Right lobe of liver (tissue), 6 donors: ENCODE results near the gene MTRFR. TPM values are rescaled to one million over a fixed set of nuclear protein-coding genes. Genes with fewer than 3 reads are reported as not detected.

Experiments
- ATAC-seq, 4 donors: fragments of 200-7000 bp; cut with Tn5 transposase; one replicate each; pipeline ENCODE4 v1.9.1; 2020; ENCODE audit warnings: mild to moderate bottlenecking in 4 of 4, moderate library complexity in 4 of 4
- DNase-seq, 3 donors: peaks; one replicate each; pipeline ENCODE4 v3.0.0-alpha.2; 2020
- H3K27ac ChIP-seq, 3 donors: fragments of 200-600 bp; one replicate each; pipeline ENCODE4 v1.8.0; 2022
- H3K27me3 ChIP-seq, 2 donors: fragments of 200-600 bp; one replicate each; pipeline ENCODE4 v1.8.0; 2022
- H3K36me3 ChIP-seq, 4 donors: fragments of 200-600 bp; sonication (generic) in 1 of 4; one replicate each; pipeline versions ENCODE4 v1.5.1 to v1.8.0; 2017 to 2022; ENCODE audit warnings: control low read depth in 1 of 4
- H3K4me1 ChIP-seq, 4 donors: fragments of 200-600 bp; sonication (generic) in 1 of 4; one replicate each; pipeline versions ENCODE4 v1.5.1 to v1.8.0; 2017 to 2022; ENCODE audit warnings: control low read depth in 1 of 4
- H3K4me3 ChIP-seq, 3 donors: fragments of 200-600 bp; one replicate each; pipeline ENCODE4 v1.8.0; 2022
- H3K9me3 ChIP-seq, 4 donors: fragments of 200-600 bp; sonication (generic) in 1 of 4; one replicate each; pipeline versions ENCODE4 v1.5.1 to v1.8.0; 2017 to 2022; ENCODE audit warnings: control low read depth in 1 of 4
- POLR2A ChIP-seq: fragments of 450-650 bp; IDR thresholded peaks from one replicate; pipeline ENCODE4 v1.6.1; 2017; ENCODE audit warnings: antibody characterized with exemption, mild to moderate bottlenecking
- WGBS: methylation state at CpG from one replicate; pipeline ENCODE4 v1.1.6; 2018; ENCODE audit warnings: low coverage, low lambda C conversion rate; ENCODE audit not compliant: insufficient coverage; ENCODE audit errors: missing lambda C conversion rate; 5-methylcytosine and 5-hydroxymethylcytosine counted together
- intact Hi-C, 2 donors: fragments of 100-400 bp; cut with DNase I; formaldehyde crosslinking; loops; one replicate each; pipeline versions ENCODE4 v1.11.2 to v1.14.1; 2022
- total RNA-seq, 6 experiments: library from RNA; depleted of rRNA in 2 of 6; stranded (reverse); fragments of >200 nt in 2 of 6; fragmentation: NEBNext Ultra II Directional in 3 of 6; extraction: Animal tissue kit (Norgen Biotek cat#: 25700) in 3 of 6; gene quantifications; one replicate each; pipeline versions ENCODE4 v1.1.0 to v1.2.4, GENCODE V29; 2016 to 2023
- TF ChIP-seq, protein P1 (sequence below), 4 donors: fragments of 200-600 bp in 3 of 4; fragments of 450-650 bp in 1 of 4; IDR thresholded peaks; one replicate each; pipeline versions ENCODE4 v1.5.1 to v1.8.0; 2016 to 2022; ENCODE audit warnings: antibody characterized with exemption in 4 of 4, mild to moderate bottlenecking in 2 of 4
- donor health status: DM: no; HTN: yes; CAD: no.
- donor health status: DM: no; HTN: no; CAD: no.
- donor health status: DM: no; HTN: no; CAD: no.
- donor health status: DM: no; HTN: yes; CAD: no.
- donor health status: DM: no; HTN: yes; CAD: no.

Gene MTRFR
- total RNA-seq, 6 experiments from 2014 or later: 6.5 to 8.6 (median 7.4) TPM

DNA sequence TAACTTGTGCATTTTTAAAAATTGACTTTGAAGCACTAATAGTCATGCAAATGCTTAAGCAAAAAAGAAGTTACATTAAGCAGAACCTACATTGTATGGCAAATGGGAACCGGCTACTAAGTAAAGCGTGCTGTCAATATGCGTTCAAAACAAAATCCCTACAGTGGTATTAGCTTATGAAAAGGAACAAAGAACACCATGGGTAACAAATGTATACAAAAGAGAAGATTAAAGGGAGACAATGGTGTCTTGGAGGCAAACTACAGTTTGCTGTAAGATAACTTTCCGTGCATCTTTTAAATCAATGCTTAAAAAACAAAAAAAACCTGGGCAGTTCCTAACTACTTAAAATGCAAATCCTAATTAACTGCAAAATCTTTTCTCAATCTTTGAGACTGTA, 28.0 kb downstream of the MTRFR start:
- Histone ChIP-seq H3K27ac (no peak overlapping the region), H3K4me1 (peaks cover 0 to 3% (median 0%) of the 10 kb centered on the region in 4 donors), H3K9me3 (no peaks in the 10 kb centered on the region), H3K4me3 (no peak overlapping the region), H3K36me3 (peaks cover 0 to 44% (median 10%) of the 10 kb centered on the region in 4 donors), H3K27me3 (no peaks in the 10 kb centered on the region)
- TF ChIP-seq POLR2A: no peak
- TF ChIP-seq, protein P1, sequence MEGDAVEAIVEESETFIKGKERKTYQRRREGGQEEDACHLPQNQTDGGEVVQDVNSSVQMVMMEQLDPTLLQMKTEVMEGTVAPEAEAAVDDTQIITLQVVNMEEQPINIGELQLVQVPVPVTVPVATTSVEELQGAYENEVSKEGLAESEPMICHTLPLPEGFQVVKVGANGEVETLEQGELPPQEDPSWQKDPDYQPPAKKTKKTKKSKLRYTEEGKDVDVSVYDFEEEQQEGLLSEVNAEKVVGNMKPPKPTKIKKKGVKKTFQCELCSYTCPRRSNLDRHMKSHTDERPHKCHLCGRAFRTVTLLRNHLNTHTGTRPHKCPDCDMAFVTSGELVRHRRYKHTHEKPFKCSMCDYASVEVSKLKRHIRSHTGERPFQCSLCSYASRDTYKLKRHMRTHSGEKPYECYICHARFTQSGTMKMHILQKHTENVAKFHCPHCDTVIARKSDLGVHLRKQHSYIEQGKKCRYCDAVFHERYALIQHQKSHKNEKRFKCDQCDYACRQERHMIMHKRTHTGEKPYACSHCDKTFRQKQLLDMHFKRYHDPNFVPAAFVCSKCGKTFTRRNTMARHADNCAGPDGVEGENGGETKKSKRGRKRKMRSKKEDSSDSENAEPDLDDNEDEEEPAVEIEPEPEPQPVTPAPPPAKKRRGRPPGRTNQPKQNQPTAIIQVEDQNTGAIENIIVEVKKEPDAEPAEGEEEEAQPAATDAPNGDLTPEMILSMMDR (IDR thresholded peaks at IDR 0.05): no peak
- WGBS: 96% methylated on average over 4 of the region's 4 CpGs
- DNase-seq: no peak
- no peak for ATAC-seq
- intact Hi-C loops: no loop called here

DNA sequence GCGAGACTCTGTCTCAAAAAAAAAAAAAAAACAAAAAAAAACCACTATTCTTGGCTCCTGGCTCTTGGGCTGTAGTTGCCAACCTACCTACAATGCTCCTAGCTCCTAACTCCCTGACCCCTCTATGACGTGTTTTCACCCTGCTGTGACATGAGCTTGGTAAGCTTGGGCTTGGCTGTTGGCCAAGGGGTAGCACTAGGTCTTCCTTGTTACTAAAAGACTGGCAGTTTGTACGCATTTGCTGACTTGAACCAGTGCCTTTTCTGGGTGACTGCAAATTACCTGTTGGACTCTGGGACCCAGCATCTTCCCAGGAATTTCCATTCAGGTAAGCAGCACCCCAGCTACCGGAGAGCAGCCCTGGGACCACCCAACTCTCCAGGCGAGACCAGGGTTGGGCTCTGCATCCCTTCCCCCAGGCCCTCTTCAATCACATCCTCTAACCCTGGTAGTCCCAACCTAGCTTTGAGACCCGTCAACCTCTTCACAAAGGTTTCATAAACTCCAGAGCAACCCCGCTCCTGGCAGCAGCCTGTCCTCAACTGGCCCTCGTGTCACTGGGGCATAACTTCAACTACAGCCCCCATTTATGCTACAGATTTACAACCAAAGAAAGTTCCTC, 30.1 kb downstream of the MTRFR start:
- no peaks in the 10 kb centered on the region for H3K27me3 ChIP-seq
- H3K4me1 ChIP-seq: no peaks in the 10 kb centered on the region
- H3K27ac ChIP-seq: no peak overlapping the region
- peaks cover 0 to 28% (median 7%) of the 10 kb centered on the region in 4 donors for H3K36me3 ChIP-seq
- TF ChIP-seq, protein P1 (IDR thresholded peaks at IDR 0.05): no peak
- no peak for TF ChIP-seq POLR2A
- WGBS: 78% methylated on average over 6 of the region's 8 CpGs
- no peaks in the 10 kb centered on the region for H3K9me3 ChIP-seq
- intact Hi-C loops: no loop called here
- no peak overlapping the region for H3K4me3 ChIP-seq
- ATAC-seq (no peak), DNase-seq (no peak)

DNA sequence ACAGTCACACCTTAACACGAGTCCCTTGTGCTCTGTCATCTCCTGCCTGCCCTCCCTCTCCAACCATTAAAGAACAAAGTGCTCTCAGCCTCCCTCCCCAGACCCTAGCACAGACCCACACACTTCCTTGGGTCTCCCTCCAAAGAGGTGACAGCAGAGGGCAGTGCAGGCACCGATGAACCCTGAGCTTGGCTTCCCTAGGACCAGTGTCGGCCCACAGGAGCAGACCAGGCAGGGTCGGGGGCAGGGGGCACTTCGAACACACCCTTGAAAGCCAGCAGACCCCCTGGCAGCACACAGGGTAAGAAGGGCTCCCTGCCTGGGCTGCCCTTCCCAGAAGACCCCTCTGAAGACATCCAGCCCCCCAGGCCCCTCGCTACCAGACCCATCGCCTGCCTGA, 31.4 kb downstream of the MTRFR start:
- Histone ChIP-seq H3K4me1 (no peaks in the 10 kb centered on the region), H3K36me3 (peaks cover 0 to 21% (median 4%) of the 10 kb centered on the region in 4 donors), H3K27ac (no peak overlapping the region), H3K27me3 (no peaks in the 10 kb centered on the region), H3K4me3 (no peak overlapping the region), H3K9me3 (no peaks in the 10 kb centered on the region)
- intact Hi-C loops: no loop called here
- WGBS: 37% methylated on average over 2 of the region's 7 CpGs
- TF ChIP-seq, protein P1 (IDR thresholded peaks at IDR 0.05): peak in 1 of 4 donors; percentile 20
- no peak for TF ChIP-seq POLR2A
- DNase-seq (peak in 1 of 3 donors; percentile 35), ATAC-seq (peak in 3 of 4 donors; percentile 17 to 27 (median 27))

DNA sequence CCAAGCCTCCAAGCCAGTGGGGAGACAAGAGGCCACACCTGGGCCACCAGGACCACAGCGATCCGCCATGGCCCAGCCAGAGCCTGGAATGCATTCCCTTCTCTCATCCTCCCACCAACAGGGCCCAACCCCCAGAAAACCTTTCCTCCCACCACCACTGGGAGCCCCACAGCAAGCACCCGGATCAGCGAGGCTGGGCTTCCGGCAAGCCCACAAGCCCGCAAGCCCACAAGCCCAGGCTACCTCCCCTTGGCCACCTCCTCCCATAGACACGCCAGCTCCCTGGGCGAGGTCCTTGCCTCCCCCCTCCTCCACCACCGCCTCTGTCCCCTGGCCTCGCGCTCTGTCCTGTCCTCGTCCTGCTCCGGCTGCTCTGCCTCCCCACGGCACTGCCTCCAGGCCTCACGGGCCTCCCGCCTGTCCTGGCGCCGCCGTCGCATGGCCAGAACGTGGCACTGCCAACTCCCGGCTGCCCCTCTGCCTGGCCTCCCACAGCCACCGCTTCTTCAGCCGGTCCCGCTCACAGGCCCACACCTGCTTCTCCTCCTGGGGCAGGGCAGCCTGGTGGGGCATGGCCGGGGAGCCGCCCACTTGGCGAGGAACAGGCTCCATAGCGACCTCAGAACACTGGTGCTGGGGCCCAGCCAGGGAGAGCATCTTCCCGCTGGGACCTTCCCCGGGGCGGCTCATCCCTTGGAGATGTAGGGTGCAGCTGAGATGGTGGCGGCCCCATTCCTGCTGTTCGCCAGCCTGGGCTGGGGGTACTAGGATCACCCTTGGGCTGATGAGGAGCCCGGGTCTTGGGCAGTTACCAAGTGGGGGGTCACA, 32.8 kb downstream of the MTRFR start:
- WGBS: 92% methylated on average over 13 of the region's 35 CpGs
- Histone ChIP-seq H3K4me3 (no peak overlapping the region), H3K27me3 (no peaks in the 10 kb centered on the region), H3K9me3 (no peaks in the 10 kb centered on the region), H3K4me1 (peaks cover 0 to 9% (median 3%) of the 10 kb centered on the region in 4 donors), H3K36me3 (peaks cover 0 to 13% (median 4%) of the 10 kb centered on the region in 4 donors), H3K27ac (no peak overlapping the region)
- no peak for DNase-seq
- no peak for ATAC-seq
- TF ChIP-seq POLR2A: no peak
- TF ChIP-seq, protein P1 (IDR thresholded peaks at IDR 0.05): no peak
- intact Hi-C loops: no loop called here
